Activated CD8-positive, alpha-beta memory T cell treated with anti-CD3 and anti-CD28 coated beads, Interleukin-2, amount 50 U/mL, for 24 hours (primary cell): ENCODE measurements around the gene GHR.

Experiments used
- DNase-seq: peaks from one replicate; pipeline ENCODE4 v3.0.0-alpha.2; 2020; ENCODE audit errors: extremely low read depth

Gene GHR

DNA sequence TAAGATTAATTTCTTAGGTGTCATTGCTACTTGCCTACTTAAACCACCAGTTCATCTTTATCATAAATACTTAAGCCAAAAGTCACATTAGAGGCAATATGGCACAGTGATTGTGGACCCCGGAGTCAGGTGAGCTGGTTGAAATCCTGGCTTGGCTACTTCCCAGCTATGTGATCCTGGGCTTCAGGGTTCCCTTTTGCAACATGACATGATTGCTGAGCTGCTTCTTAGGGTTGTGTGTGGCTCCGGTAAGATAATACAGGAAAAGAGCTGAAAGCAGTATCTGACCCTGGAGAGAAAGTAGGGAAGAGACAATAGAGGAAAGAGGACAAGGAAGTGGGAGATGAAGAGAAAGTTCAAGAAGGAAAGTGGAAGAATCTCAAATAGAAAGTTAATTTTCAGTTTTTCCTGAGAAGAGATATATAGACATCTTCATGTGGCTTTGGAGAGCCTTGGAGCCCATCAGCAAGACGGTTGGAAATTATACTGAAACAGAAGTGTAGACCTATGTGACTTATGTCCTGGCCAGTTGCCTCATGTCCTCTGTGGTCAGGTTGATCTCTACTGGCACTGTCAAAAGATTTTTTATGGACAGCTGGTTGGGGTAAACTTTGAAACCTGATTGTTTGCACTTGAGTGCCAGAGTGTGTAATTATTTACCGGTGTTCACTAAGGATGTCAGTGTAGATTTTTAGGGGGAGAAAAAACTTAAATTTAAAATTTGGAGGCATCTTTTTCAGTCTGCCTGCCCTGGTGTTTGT lies 93.2 kb downstream of the GHR start:
- no peak for DNase-seq

GRCh38 chr5:42517164-42517563 lies 93.9 kb downstream of the GHR start:
- no peak for DNase-seq

- DNase-seq = no peak
Measured at GRCh38 chr5:42518595-42519221, 95.5 kb downstream of the GHR start.

GRCh38 chr5:42520203-42520602 lies 97.0 kb downstream of the GHR start:
- DNase-seq = no peak

GRCh38 chr5:42520957-42521356 lies 97.7 kb downstream of the GHR start:
- DNase-seq = no peak

DNA sequence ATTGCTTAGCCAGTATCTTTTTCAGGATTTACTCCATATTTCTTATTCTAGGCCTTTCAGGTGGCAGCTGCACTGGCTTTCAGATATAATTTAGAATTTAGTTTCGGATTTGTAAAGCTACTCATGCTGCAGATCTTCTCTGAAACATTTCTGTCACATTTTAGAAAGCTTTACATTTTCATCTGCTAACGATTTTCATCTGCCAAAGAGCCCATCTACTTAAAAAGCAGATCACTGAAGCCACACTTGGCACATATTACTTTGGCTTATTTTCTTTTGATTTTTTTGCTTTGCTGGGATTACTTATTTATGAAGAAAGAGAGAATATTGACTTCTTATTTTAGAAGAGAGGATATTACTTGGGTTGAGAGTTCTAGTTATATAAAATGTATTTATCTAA lies 98.2 kb downstream of the GHR start:
- DNase-seq = no peak

GRCh38 chr5:42522783-42523182 lies 99.5 kb downstream of the GHR start:
- DNase-seq = no peak

GRCh38 chr5:42526179-42526578 lies 102.9 kb downstream of the GHR start:
- DNase-seq = no peak

DNA sequence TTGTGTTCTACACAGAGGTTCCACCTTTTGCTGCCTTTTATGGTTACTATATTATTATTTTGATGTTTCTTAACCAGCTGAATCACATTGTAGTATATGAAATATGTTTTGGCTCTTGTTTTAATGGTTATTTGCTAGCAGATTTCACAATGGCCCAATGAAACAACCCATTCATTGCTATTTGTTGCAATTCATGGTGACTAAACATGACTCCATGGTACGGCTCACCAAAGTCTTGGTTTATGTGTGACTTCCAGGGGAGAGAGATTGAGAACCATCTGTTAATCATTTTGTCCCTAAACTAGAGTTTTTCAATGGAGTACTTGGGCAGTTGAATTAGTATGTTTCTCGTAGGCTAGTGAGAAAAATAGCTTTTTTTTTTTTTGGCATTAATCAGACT lies 108.4 kb downstream of the GHR start:
- no peak for DNase-seq

DNA sequence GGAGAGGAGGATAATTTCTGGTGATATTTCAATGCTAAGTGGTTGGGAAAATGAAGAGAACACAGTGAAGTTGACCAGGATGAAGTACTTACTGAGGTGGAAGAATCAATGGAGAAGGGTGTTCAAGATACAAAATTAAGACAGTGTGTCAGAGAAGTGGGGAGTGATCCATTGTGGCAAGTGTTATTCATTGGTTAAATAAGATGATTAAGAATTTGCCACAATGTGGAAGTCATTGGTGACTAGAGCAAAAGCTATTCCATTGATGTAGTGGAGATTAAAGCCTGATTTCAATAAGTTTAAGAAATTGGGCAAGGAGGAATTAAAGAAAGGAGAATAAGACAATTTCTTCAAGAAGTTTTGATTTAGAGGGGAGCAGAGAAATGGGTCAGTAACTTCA lies 118.9 kb downstream of the GHR start:
- DNase-seq = no peak

GRCh38 chr5:42543774-42544173 lies 120.5 kb downstream of the GHR start:
- no peak for DNase-seq

GRCh38 chr5:42545038-42545437 lies 121.8 kb downstream of the GHR start:
- DNase-seq = no peak

DNA sequence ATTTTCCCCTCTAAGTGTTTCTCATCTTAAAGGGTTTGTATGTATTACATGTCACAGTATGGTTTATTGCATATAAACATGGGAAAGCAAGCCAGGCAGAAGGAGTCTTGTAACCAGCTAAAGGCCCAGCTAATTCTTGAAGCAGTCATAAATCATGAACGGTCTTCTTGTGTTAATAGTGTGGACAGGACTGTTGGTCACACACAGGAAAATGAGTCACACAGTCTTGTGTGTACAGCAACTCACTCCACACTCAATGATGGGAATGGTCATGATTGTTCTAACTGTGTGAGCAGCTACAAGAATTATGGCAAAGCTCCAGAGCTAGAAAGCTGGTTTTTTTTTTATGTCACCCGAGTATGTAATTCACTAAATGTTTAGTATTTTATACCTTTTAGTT lies 123.9 kb downstream of the GHR start:
- no peak for DNase-seq

GRCh38 chr5:42547894-42548293 lies 124.7 kb downstream of the GHR start:
- DNase-seq = no peak

DNA sequence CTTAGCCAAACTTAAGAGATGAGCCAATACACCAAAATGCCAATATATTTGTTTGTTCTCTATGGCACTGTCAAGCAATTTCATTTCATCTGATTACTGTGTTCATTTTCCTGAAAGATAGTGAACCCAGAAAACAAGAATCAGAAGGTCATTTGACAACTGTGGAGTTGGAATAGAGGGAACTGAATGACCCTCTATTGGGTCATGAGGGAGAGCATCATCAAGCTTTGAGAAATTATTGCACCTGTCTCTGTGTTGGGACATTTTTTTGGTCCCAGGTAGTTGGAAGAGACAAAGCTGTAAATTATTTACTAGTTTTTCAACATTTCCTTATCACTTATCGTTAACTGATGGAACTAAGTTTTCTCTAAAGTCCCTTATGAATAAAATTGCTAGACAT lies 129.4 kb downstream of the GHR start:
- no peak for DNase-seq

GRCh38 chr5:42553461-42553860 lies 130.2 kb downstream of the GHR start:
- DNase-seq = no peak

DNA sequence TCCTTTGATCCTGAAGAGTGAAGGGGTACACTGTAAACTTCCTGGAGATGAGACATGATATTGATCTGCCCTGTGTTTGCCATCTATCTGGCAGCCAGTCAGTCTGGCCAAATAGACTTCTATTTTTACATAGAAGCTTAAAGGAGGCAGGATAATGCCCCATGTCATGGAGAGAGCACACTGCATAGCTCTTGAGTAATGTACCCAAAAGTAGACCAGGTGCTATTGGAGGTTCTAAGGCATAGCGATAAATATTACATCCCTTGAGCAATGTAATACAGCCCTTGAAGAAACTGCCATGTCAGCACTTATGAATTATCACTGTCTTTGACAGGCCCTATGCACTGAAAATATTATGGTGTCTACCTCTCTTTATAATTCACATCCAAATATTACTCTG lies 131.8 kb downstream of the GHR start:
- no peak for DNase-seq

DNA sequence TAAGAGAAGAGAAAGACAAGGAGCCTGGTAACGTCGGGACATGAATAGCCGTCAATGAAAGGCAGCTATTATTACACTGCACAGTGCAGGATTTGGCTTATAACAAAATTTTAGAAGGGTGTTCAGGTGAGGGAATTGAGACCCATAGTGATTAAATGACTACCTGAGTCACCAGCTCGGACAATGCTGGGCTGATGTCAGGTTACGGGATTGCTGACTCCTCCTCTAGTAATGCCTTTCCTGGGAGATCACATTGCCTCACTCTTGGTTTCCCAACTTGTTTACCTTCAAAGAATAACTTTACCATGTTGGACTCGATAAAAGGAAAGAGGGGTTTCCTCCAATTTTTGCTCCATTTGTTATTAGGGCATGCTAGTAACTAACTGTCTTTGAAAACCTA lies 132.6 kb downstream of the GHR start:
- DNase-seq = no peak

GRCh38 chr5:42557689-42558088 lies 134.4 kb downstream of the GHR start:
- no peak for DNase-seq

DNA sequence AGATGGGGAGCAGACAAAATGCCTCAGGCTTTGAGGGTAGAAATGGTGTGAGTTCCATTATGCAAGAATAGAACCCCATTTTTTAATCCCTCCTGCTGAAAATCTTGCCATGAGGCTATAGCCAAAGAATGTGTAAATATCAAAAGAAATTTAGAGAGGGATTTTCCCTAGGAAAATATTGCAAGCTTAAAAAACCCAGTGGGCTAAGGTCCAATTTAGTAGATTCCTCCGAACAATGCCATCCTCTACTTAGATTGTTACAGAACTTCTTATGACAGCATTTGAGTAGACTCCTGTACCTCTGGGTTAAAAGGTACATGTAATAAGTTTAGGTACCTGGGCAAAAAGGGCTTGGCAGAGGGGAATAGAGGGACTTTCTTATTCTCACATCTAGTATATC lies 138.4 kb downstream of the GHR start:
- DNase-seq = no peak

DNA sequence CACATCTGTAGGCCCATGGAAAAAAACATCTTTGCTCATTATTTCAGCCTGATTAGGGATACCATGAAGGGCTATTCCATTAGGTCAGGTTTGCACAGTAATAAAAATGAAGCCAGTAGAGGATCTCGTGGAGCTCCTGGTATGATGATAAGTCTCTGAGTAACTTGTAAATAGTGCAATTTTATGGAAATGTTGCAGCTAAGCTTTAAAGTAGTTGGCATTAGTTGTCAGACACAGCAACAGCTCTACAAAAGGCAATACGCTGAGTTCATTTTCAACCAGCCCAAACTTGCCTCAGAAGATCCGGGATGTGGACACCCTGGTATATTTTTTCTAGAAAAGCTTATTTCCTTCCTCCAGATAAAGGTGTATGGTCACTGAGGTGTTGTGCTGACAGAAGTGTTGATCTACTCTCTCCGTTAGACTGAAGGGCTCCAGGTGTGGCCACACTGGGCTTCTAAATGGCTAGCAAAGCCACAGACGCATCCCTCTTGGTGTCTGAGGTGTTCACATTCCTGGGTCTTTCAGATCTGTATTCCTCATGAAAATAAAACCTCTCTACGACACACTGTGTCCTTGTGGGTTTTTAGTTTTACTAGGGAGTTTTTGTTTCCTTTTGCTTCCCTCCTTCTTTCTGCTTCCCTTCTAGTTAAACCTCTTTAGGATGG lies 141.6 kb downstream of the GHR start:
- DNase-seq = no peak

DNA sequence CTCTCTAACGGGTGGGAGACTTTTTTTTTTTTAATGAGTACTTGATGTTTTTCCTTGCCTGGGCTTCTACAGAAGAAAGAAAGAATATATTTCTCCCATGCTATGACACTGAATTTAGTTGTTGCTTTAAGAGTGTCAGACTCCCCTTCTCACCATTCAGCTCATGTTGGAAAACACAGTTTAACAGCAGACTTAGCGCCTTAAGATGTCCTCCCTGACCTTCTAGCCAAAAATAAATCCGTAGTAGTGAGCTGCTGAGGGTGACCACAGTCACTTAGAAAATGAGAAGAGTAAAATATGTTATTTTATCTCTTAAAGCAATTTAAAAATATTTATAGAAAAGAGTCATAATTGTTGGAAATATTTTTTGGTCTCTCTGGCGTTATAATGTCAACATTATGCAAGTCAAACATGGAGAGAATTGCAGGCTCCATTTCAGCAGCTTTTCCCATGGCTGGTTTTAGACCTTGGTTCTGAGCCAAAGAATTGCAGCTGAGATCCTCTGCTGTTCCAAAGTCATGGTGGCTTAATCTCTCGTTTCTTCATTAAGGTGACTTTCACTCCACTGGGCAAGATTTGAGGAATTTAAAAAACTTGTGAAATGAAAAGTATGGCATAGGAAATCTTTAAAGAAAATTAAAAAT lies 143.5 kb downstream of the GHR start:
- DNase-seq = no peak

DNA sequence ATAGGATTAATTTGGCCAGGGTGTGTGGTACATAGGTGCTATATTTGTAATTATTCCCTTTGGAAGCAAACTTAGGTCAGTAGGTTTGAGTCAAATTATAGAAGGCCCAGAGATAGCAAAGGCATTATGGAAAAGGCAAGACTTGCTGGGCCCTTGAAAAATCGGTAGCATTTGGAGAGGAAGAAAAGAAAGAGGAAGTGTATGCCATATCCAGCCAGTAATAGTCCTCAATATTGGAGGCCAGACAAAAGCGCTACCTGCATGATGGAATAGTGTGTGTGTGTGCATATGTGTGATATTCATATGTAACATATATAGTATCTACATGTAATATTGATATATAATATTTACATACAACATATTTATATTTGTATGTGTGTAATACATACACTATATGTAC lies 146.1 kb downstream of the GHR start:
- DNase-seq = no peak
